ENCODE data around the gene MCC. TPM values are rescaled to one million over a fixed set of nuclear protein-coding genes. Genes with fewer than 3 reads are reported as not detected.
A peak's percentile ranks its signal among the peaks of the same experiment; 100 is the strongest.

Gene MCC
- total and polyA plus RNA-seq, 2 donors from 2014 or later, result 2.4 to 20.6 TPM

GRCh38 chr5:113294311-113295110 lies 193.7 kb downstream of the MCC start:
- DNase-seq (peak; percentile 95 to 97 (median 96)), FAIRE-seq (no peak)
- intact Hi-C loops (cut with DNase I), result no loop called here
- TF ChIP-seq CTCF (IDR thresholded peaks at IDR 0.05; ENCODE audit: borderline replicate concordance, extremely low read depth, insufficient read depth), result no peak
- Histone ChIP-seq H3K9me3 (ENCODE audit: control insufficient read depth in 2 of 3, insufficient read depth in 1 of 3, low read length in 3 of 3) (no peaks in the 10 kb centered on the region), H3K36me3 (ENCODE audit: control insufficient read depth in 2 of 3, insufficient read depth in 3 of 3, low read length in 3 of 3) (no peaks in the 10 kb centered on the region), H3K27ac (ENCODE audit: low read depth in 2 of 2, low read length in 2 of 2) (peak overlapping the region; percentile 85 to 86), H3K4me3 (ENCODE audit: low read length in 3 of 3) (peak overlapping the region; percentile 89 to 97 (median 91)), H3K9ac (ENCODE audit: low read length in 3 of 3) (peak overlapping the region; percentile 77 to 86 (median 82)), H3K27me3 (ENCODE audit: control insufficient read depth, insufficient read depth, low read length) (no peaks in the 10 kb centered on the region), H3K4me1 (ENCODE audit: control insufficient read depth in 2 of 3, insufficient read depth in 2 of 3, low read depth in 1 of 3, low read length in 3 of 3) (peaks cover 0 to 4% (median 0%) of the 10 kb centered on the region in 3 donors)

- FAIRE-seq, result no peak
- peak overlapping the region; percentile 85 to 86 for H3K27ac ChIP-seq (ENCODE audit: low read depth in 2 of 2, low read length in 2 of 2)
Observed at GRCh38 chr5:113293975-113294310, 194.3 kb downstream of the MCC start.

GRCh38 chr5:113293068-113293974 lies 194.9 kb downstream of the MCC start:
- Histone ChIP-seq H3K36me3 (ENCODE audit: control insufficient read depth in 2 of 3, insufficient read depth in 3 of 3, low read length in 3 of 3) (no peaks in the 10 kb centered on the region), H3K9ac (ENCODE audit: low read length in 3 of 3) (peak overlapping the region; percentile 77 to 86 (median 82)), H3K27me3 (ENCODE audit: control insufficient read depth, insufficient read depth, low read length) (no peaks in the 10 kb centered on the region), H3K9me3 (ENCODE audit: control insufficient read depth in 2 of 3, insufficient read depth in 1 of 3, low read length in 3 of 3) (no peaks in the 10 kb centered on the region), H3K27ac (ENCODE audit: low read depth in 2 of 2, low read length in 2 of 2) (peak overlapping the region in 1 of 2 donors; percentile 86), H3K4me1 (ENCODE audit: control insufficient read depth in 2 of 3, insufficient read depth in 2 of 3, low read depth in 1 of 3, low read length in 3 of 3) (peaks cover 0 to 4% (median 0%) of the 10 kb centered on the region in 3 donors), H3K4me3 (ENCODE audit: low read length in 3 of 3) (peak overlapping the region; percentile 89 to 97 (median 91))
- TF ChIP-seq CTCF (IDR thresholded peaks at IDR 0.05; ENCODE audit: borderline replicate concordance, extremely low read depth, insufficient read depth), result no peak
- DNase-seq (peak; percentile 26 to 66 (median 59)), FAIRE-seq (no peak)
- intact Hi-C loops (cut with DNase I), result no loop called here

More at GRCh38 chr5:113293975-113294310, 194.3 kb downstream of the MCC start:
- Histone ChIP-seq H3K27me3 (ENCODE audit: control insufficient read depth, insufficient read depth, low read length) (no peaks in the 10 kb centered on the region), H3K9ac (ENCODE audit: low read length in 3 of 3) (peak overlapping the region; percentile 77 to 86 (median 82)), H3K36me3 (ENCODE audit: control insufficient read depth in 2 of 3, insufficient read depth in 3 of 3, low read length in 3 of 3) (no peaks in the 10 kb centered on the region), H3K9me3 (ENCODE audit: control insufficient read depth in 2 of 3, insufficient read depth in 1 of 3, low read length in 3 of 3) (no peaks in the 10 kb centered on the region), H3K4me1 (ENCODE audit: control insufficient read depth in 2 of 3, insufficient read depth in 2 of 3, low read depth in 1 of 3, low read length in 3 of 3) (peaks cover 0 to 4% (median 0%) of the 10 kb centered on the region in 3 donors), H3K4me3 (ENCODE audit: low read length in 3 of 3) (peak overlapping the region; percentile 89 to 97 (median 91))
- TF ChIP-seq CTCF (IDR thresholded peaks at IDR 0.05; ENCODE audit: borderline replicate concordance, extremely low read depth, insufficient read depth), result no peak
- DNase-seq, result no peak
- intact Hi-C loops (cut with DNase I), result no loop called here

Data from kidney (tissue), 14 donors.